Erythroblast (primary cell): ENCODE results near the gene BACH2.

Source experiments
- GATA1 ChIP-seq: IDR thresholded peaks from 2 replicates; pipeline ENCODE4 v1.6.1; 2011; ENCODE audit warnings: low read depth, mild to moderate bottlenecking, control low read depth, low read length, moderate library complexity
- POLR2A ChIP-seq: IDR thresholded peaks from 2 replicates; pipeline ENCODE4 v1.6.1; 2011; ENCODE audit warnings: mild to moderate bottlenecking, low read length

GRCh38 chr6:90144928-90145555 is 151.6 kb downstream of the BACH2 start:
- TF ChIP-seq POLR2A = no peak
- no peak for TF ChIP-seq GATA1
